Purkinje cell (primary cell): ENCODE results near the gene LCE2A. TPM values are rescaled to one million over a fixed set of nuclear protein-coding genes. Genes with fewer than 3 reads are reported as not detected.

Experiments
- polyA plus RNA-seq: library from polyadenylated mRNA; unstranded; fragments of >200 nt; fragmentation: Nextera tagmentation; gene quantifications from 2 replicates; pipeline ENCODE4 v1.2.1, GENCODE V29; 2014

The LCE2A gene, protein sequence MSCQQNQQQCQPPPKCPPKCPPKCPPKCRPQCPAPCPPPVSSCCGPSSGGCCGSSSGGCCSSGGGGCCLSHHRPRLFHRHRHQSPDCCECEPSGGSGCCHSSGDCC
- polyA plus RNA-seq: not detected in 2 replicates

GRCh38 chr1:152697701-152698600, at the start of gene LCE2A:
Gene LCE2A, plus strand, starts transcription at chr1:152698345. Its CDS starts 557 bp downstream, at chr1:152698902.

DNA sequence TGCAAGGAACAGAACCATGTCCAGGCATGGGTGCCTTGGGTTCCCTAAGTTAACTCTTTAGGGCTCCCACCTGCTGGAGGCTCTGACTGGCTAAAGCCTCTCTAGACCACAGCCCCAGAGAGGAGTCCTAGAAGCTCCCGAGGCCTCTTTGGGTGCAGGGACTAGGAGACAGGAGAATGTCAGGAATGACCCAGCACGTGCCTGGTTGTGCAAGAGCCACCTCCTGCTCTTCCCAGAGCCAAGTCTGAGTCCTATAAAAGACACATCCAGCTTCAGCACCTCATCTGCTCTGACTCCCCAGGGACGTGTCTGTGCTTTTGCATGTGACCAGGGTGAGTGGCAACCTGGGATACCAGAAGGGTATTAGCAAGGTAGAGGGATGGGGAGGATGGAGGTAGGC, 35.0 kb upstream of the LCE2A start, which contains the start of gene LCE2D:
Gene LCE2D (plus strand): TSS at position 283 of the 400 bp plus-strand sequence. CDS start 726 bp downstream, outside the sequence.

DNA sequence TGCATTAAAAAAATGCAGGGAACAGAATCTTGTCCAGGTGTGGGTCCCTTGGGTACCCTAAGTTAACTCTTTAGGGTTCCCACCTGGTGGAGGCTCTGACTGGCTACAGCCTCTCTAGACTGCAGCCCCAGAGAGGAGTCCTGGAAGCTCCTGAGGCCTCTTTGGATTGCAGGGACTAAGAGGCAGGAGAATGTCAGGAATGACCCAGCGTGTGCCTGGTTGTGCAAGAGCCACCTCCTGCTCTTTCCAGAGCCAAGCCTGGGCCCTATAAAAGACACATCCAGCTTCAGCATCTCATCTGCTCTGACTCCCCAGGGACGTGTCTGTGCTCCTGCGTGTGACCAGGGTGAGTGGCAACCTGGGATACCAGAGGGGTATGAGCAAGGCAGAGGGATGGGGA, 23.2 kb upstream of the LCE2A start, which contains the start of gene LCE2C:
Gene LCE2C (plus strand): TSS at position 297 of the 400 bp plus-strand sequence. CDS start 737 bp downstream, outside the sequence.

DNA sequence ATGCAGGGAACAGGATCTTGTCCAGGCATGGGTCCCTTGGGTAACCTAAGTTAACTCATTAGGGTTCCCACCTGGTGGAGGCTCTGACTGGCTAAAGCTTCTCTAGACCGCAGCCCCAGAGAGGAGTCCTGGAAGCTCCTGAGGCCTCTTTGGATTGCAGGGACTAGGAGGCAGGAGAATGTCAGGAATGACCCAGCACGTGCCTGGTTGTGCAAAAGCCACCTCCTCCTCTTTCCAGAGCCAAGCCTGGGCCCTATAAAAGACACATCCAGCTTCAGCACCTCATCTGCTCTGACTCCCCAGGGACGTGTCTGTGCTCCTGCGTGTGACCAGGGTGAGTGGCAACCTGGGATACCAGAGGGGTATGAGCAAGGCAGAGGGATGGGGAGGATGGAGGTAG, 12.3 kb upstream of the LCE2A start, which contains the start of gene LCE2B:
Gene LCE2B (plus strand): TSS at position 301 of the 400 bp plus-strand sequence. CDS start 721 bp downstream, outside the sequence.

DNA sequence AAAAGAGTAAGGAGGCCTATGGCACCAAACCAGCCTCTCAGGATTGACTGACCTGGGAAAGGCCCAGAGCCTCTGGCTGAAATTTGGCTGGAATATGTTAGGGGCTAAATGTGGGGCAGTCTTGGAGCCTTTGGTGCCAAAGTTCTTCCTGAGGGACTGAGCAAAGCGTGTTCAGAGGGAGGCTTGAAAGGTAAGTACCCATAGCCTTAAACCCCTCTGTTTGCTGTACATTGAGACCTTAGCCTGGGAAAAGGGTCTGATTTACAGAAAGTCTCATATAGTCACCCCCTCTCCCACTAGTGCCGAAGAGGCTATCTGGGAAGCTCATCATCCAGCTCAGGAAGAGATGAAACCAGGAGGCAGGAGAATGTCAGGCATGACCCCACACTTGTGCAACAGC, 9.7 kb downstream of the LCE2A start, which contains the start of gene LCE4A:
Gene LCE4A (plus strand): TSS at position 301 of the 400 bp plus-strand sequence. CDS start 916 bp downstream, outside the sequence.

Other genes starting within 250 kb of the LCE2A start
- gene LCE5A, start 187.5 kb upstream of the LCE2A start, polyA plus RNA-seq: not detected in 2 replicates
- gene CRCT1, start 183.9 kb upstream of the LCE2A start, polyA plus RNA-seq: not detected in 2 replicates
- gene LCE3E, start 131.6 kb upstream of the LCE2A start, polyA plus RNA-seq: not detected in 2 replicates
- not detected in 2 replicates for gene LCE3D, start 117.8 kb upstream of the LCE2A start, polyA plus RNA-seq
- gene LCE3C, start 98.1 kb upstream of the LCE2A start, polyA plus RNA-seq: not detected in 2 replicates
- gene LCE3B, start 84.5 kb upstream of the LCE2A start, polyA plus RNA-seq: not detected in 2 replicates
- not detected in 2 replicates for gene LCE3A, start 75.2 kb upstream of the LCE2A start, polyA plus RNA-seq
- not detected in 2 replicates for gene LCE2D, start 35.0 kb upstream of the LCE2A start, polyA plus RNA-seq
- not detected in 2 replicates for gene LCE2C, start 23.1 kb upstream of the LCE2A start, polyA plus RNA-seq
- not detected in 2 replicates for gene LCE2B, start 12.2 kb upstream of the LCE2A start, polyA plus RNA-seq
- gene LCE4A, start 9.8 kb downstream of the LCE2A start, polyA plus RNA-seq: not detected in 2 replicates
- not detected in 2 replicates for gene KPRP, start 59.7 kb downstream of the LCE2A start, polyA plus RNA-seq
- gene LCE1F, start 76.8 kb downstream of the LCE2A start, polyA plus RNA-seq: not detected in 2 replicates
- not detected in 2 replicates for gene LCE1E, start 87.9 kb downstream of the LCE2A start, polyA plus RNA-seq
- gene LCE1D, start 98.4 kb downstream of the LCE2A start, polyA plus RNA-seq: not detected in 2 replicates
- not detected in 2 replicates for gene LCE1C, start 108.3 kb downstream of the LCE2A start, polyA plus RNA-seq
- not detected in 2 replicates for gene LCE1B, start 113.6 kb downstream of the LCE2A start, polyA plus RNA-seq
- not detected in 2 replicates for gene LCE1A, start 129.1 kb downstream of the LCE2A start, polyA plus RNA-seq
- gene LCE6A, start 144.5 kb downstream of the LCE2A start, polyA plus RNA-seq: not detected in 2 replicates
- gene LCE7A, start 161.7 kb downstream of the LCE2A start, polyA plus RNA-seq: not detected in 2 replicates
- gene SMCP, start 180.0 kb downstream of the LCE2A start, polyA plus RNA-seq: not detected in 2 replicates
- gene IVL, start 210.2 kb downstream of the LCE2A start, polyA plus RNA-seq: not detected in 2 replicates
- gene SPRR5, start 248.9 kb downstream of the LCE2A start, polyA plus RNA-seq: not detected in 2 replicates